ENCODE results near the gene ITSN1. TPM values are rescaled to one million over a fixed set of nuclear protein-coding genes. Genes with fewer than 3 reads are reported as not detected.

The ITSN1 gene
- total and polyA plus RNA-seq, 2 of the 13 experiments (the other 11 are each of a cell fraction or from before 2014, with no cell fraction given): 26.1 to 33.8 TPM

DNA sequence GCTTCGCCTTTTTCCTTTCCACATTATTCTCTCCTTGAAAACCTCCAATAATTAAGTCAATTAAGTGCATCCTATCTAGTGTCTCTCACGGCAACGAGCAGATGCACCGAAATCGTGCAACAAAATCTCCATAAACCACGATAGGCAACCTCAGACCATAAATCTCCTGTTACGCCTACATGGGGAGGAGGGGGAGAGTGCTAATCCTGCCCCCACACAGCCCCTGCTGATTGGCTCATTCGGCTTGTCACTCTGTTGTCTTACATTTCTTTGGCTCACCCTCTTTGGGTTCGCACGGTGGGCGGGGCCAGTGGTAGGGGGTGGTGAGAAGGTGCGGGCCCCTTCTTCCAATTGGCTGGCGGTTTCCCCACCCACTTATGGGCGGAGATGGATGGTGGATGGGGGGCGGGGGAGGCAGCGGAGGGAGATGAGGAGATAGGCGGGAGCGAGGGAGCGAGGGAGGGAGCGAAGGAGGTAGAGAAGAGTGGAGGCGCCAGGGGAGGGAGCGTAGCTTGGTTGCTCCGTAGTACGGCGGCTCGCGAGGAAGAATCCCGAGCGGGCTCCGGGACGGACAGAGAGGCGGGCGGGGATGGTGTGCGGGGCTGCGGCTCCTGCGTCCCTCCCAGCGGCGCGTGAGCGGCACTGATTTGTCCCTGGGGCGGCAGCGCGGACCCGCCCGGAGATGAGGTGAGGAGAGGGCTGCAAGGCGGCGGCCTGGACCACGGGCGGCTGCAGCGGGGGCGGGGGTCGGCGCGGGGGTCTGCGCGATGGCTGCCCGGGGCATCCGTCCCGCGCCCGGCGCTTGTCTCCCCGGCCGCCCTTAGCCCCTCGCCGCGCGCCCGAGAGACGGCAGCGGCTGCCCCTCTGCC, at the start of gene ITSN1 (continued):
- TF ChIP-seq, protein P1, sequence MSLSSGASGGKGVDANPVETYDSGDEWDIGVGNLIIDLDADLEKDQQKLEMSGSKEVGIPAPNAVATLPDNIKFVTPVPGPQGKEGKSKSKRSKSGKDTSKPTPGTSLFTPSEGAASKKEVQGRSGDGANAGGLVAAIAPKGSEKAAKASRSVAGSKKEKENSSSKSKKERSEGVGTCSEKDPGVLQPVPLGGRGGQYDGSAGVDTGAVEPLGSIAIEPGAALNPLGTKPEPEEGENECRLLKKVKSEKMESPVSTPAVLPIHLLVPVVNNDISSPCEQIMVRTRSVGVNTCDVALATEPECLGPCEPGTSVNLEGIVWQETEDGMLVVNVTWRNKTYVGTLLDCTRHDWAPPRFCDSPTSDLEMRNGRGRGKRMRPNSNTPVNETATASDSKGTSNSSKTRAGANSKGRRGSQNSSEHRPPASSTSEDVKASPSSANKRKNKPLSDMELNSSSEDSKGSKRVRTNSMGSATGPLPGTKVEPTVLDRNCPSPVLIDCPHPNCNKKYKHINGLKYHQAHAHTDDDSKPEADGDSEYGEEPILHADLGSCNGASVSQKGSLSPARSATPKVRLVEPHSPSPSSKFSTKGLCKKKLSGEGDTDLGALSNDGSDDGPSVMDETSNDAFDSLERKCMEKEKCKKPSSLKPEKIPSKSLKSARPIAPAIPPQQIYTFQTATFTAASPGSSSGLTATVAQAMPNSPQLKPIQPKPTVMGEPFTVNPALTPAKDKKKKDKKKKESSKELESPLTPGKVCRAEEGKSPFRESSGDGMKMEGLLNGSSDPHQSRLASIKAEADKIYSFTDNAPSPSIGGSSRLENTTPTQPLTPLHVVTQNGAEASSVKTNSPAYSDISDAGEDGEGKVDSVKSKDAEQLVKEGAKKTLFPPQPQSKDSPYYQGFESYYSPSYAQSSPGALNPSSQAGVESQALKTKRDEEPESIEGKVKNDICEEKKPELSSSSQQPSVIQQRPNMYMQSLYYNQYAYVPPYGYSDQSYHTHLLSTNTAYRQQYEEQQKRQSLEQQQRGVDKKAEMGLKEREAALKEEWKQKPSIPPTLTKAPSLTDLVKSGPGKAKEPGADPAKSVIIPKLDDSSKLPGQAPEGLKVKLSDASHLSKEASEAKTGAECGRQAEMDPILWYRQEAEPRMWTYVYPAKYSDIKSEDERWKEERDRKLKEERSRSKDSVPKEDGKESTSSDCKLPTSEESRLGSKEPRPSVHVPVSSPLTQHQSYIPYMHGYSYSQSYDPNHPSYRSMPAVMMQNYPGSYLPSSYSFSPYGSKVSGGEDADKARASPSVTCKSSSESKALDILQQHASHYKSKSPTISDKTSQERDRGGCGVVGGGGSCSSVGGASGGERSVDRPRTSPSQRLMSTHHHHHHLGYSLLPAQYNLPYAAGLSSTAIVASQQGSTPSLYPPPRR (CRISPR knock-in tag; IDR thresholded peaks at IDR 0.05; ENCODE audit: borderline replicate concordance): no peak
- TF ChIP-seq, protein P2, sequence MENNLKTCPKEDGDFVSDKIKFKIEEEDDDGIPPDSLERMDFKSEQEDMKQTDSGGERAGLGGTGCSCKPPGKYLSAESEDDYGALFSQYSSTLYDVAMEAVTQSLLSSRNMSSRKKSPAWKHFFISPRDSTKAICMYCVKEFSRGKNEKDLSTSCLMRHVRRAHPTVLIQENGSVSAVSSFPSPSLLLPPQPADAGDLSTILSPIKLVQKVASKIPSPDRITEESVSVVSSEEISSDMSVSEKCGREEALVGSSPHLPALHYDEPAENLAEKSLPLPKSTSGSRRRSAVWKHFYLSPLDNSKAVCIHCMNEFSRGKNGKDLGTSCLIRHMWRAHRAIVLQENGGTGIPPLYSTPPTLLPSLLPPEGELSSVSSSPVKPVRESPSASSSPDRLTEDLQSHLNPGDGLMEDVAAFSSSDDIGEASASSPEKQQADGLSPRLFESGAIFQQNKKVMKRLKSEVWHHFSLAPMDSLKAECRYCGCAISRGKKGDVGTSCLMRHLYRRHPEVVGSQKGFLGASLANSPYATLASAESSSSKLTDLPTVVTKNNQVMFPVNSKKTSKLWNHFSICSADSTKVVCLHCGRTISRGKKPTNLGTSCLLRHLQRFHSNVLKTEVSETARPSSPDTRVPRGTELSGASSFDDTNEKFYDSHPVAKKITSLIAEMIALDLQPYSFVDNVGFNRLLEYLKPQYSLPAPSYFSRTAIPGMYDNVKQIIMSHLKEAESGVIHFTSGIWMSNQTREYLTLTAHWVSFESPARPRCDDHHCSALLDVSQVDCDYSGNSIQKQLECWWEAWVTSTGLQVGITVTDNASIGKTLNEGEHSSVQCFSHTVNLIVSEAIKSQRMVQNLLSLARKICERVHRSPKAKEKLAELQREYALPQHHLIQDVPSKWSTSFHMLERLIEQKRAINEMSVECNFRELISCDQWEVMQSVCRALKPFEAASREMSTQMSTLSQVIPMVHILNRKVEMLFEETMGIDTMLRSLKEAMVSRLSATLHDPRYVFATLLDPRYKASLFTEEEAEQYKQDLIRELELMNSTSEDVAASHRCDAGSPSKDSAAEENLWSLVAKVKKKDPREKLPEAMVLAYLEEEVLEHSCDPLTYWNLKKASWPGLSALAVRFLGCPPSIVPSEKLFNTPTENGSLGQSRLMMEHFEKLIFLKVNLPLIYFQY (CRISPR knock-in tag; IDR thresholded peaks at IDR 0.05; ENCODE audit: borderline replicate concordance): no peak; the same call in 1 of the 2 replicates
- TF ChIP-seq FOXO1 (CRISPR knock-in tag; IDR thresholded peaks at IDR 0.05) (no peak), ZNF329 (CRISPR knock-in tag; IDR thresholded peaks at IDR 0.05; ENCODE audit: low read depth) (no peak), SNAPC2 (CRISPR knock-in tag; IDR thresholded peaks at IDR 0.05) (peak; percentile 96), FOSL2 (CRISPR knock-in tag; IDR thresholded peaks at IDR 0.05) (no peak), ZNF143 (CRISPR knock-in tag; IDR thresholded peaks at IDR 0.05) (no peak; the same call in 1 of the 2 replicates)
- TF ChIP-seq, protein P3, sequence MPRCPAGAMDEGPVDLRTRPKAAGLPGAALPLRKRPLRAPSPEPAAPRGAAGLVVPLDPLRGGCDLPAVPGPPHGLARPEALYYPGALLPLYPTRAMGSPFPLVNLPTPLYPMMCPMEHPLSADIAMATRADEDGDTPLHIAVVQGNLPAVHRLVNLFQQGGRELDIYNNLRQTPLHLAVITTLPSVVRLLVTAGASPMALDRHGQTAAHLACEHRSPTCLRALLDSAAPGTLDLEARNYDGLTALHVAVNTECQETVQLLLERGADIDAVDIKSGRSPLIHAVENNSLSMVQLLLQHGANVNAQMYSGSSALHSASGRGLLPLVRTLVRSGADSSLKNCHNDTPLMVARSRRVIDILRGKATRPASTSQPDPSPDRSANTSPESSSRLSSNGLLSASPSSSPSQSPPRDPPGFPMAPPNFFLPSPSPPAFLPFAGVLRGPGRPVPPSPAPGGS (CRISPR knock-in tag; IDR thresholded peaks at IDR 0.05): no peak
- TF ChIP-seq, protein P4, sequence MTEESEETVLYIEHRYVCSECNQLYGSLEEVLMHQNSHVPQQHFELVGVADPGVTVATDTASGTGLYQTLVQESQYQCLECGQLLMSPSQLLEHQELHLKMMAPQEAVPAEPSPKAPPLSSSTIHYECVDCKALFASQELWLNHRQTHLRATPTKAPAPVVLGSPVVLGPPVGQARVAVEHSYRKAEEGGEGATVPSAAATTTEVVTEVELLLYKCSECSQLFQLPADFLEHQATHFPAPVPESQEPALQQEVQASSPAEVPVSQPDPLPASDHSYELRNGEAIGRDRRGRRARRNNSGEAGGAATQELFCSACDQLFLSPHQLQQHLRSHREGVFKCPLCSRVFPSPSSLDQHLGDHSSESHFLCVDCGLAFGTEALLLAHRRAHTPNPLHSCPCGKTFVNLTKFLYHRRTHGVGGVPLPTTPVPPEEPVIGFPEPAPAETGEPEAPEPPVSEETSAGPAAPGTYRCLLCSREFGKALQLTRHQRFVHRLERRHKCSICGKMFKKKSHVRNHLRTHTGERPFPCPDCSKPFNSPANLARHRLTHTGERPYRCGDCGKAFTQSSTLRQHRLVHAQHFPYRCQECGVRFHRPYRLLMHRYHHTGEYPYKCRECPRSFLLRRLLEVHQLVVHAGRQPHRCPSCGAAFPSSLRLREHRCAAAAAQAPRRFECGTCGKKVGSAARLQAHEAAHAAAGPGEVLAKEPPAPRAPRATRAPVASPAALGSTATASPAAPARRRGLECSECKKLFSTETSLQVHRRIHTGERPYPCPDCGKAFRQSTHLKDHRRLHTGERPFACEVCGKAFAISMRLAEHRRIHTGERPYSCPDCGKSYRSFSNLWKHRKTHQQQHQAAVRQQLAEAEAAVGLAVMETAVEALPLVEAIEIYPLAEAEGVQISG (CRISPR knock-in tag; IDR thresholded peaks at IDR 0.05): no peak; the same call in 1 of the 2 replicates
- TF ChIP-seq, protein P5, sequence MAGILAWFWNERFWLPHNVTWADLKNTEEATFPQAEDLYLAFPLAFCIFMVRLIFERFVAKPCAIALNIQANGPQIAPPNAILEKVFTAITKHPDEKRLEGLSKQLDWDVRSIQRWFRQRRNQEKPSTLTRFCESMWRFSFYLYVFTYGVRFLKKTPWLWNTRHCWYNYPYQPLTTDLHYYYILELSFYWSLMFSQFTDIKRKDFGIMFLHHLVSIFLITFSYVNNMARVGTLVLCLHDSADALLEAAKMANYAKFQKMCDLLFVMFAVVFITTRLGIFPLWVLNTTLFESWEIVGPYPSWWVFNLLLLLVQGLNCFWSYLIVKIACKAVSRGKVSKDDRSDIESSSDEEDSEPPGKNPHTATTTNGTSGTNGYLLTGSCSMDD (CRISPR knock-in tag; IDR thresholded peaks at IDR 0.05): no peak
- TF ChIP-seq, protein P6, sequence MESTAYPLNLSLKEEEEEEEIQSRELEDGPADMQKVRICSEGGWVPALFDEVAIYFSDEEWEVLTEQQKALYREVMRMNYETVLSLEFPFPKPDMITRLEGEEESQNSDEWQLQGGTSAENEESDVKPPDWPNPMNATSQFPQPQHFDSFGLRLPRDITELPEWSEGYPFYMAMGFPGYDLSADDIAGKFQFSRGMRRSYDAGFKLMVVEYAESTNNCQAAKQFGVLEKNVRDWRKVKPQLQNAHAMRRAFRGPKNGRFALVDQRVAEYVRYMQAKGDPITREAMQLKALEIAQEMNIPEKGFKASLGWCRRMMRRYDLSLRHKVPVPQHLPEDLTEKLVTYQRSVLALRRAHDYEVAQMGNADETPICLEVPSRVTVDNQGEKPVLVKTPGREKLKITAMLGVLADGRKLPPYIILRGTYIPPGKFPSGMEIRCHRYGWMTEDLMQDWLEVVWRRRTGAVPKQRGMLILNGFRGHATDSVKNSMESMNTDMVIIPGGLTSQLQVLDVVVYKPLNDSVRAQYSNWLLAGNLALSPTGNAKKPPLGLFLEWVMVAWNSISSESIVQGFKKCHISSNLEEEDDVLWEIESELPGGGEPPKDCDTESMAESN (CRISPR knock-in tag; conservative IDR thresholded peaks at IDR 0.05): no peak; the same call in 1 of the 2 replicates
